Measurements from ENCODE around the gene BOC.

The BOC gene

DNA sequence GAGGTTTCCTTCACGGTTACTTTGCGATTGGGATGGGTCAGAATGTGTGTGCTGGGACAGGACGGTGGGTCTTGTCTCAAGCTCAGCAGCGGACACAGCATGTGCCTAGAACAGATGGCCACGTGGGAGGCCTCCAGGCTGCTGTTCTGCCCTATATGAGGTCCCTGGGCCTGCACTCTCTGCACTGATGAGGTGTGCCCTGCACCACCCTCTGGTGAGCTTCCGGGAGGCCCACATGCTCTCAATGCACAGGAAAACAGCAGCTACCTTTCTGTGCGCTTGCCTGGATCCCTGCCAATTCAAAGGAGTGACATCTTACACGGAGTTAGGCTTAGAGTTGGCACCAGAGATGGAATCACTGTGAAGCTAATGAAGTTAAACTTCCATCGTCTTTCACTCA is 59.8 kb downstream of the BOC start:
- DNase-seq, result peak; percentile 47

DNA sequence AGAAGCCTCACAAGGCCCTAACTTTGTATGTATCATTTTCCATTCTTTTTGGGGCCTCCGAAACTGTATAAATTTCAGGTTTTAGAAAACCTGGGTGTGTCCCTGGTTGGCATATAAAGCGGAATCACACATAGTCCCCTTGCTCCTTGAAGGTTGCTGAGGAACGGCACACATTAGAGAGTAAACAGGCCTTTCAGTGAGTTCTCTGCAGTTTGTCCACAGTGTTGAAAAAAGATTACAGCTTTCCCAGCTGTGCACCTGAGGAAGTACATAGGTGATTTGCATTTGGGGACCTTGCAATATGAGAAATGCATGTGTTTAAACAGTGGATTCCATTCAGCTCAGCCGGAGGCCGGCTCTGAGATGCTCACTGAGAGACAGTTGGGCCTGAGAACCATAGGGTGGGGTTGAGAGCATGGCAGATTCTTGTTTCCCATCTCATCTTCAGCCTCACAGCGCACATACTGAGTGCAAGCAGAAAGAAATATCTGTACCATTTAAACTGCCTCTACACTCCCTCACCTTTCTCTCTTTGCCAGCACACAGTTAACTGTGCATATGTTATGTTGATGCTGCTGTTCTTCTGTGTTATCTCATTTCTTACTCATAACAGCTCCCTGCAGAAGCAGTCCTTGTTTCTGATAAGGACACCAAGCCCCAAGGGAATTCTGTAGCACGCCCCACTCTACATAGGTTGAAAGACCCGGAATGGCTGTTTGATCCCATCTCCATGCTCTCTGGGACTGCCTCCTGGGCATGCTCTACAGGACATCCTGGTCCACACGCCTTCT is 60.4 kb downstream of the BOC start:
- DNase-seq, result no peak

DNA sequence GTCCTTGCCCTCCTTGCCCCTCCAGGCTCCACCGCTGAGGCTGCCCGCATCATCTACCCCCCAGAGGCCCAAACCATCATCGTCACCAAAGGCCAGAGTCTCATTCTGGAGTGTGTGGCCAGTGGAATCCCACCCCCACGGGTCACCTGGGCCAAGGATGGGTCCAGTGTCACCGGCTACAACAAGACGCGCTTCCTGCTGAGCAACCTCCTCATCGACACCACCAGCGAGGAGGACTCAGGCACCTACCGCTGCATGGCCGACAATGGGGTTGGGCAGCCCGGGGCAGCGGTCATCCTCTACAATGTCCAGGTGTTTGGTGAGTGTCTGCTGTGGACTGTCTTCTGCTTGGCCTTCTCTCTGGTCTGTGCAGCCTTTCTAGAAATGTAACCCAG is 61.0 kb downstream of the BOC start:
- no peak for DNase-seq

DNA sequence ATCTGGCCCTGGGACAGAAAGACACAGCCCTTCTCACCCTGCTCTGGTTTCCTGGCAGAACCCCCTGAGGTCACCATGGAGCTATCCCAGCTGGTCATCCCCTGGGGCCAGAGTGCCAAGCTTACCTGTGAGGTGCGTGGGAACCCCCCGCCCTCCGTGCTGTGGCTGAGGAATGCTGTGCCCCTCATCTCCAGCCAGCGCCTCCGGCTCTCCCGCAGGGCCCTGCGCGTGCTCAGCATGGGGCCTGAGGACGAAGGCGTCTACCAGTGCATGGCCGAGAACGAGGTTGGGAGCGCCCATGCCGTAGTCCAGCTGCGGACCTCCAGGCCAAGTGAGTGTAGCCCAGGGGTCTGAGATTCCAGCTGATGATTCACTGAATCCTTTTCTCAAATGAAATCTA is 61.7 kb downstream of the BOC start:
- no peak for DNase-seq

DNA sequence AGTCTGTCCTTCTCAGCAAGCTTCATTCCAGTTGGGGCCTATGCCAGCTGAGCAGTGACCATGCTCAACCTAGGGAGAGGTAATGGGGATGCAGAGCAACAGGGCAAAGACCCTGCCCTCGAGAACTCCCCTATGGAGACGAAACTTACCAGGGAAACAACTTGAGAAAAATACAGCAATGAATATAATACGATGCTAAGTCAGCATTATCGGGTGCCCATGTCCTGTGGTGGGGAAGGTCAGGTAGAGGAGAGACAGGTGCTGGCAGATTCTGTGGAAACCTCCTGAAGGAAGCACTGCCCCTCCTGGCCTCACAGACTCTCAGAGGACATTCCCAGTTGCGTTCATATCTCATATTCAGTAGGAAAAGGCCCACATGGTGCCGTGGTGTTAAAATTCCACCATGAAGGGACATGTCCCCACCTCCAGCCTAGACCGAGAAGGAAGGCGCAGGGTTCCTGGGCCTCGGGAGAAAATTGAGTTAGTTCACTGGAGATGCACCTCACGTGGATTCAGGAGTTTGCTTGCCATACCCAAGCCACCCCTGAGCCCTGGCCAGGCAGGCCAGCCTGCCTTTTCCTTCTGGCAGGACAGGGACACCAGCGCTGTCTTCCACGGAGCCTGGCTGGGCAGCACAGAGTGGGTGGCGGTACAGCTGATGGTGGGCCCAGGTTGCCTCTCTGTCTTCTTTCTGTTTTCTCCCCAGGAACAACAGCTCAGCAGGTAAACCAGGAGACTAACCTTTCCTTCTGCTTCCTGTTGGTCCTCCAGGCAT is 62.4 kb downstream of the BOC start:
- DNase-seq, result no peak

DNA sequence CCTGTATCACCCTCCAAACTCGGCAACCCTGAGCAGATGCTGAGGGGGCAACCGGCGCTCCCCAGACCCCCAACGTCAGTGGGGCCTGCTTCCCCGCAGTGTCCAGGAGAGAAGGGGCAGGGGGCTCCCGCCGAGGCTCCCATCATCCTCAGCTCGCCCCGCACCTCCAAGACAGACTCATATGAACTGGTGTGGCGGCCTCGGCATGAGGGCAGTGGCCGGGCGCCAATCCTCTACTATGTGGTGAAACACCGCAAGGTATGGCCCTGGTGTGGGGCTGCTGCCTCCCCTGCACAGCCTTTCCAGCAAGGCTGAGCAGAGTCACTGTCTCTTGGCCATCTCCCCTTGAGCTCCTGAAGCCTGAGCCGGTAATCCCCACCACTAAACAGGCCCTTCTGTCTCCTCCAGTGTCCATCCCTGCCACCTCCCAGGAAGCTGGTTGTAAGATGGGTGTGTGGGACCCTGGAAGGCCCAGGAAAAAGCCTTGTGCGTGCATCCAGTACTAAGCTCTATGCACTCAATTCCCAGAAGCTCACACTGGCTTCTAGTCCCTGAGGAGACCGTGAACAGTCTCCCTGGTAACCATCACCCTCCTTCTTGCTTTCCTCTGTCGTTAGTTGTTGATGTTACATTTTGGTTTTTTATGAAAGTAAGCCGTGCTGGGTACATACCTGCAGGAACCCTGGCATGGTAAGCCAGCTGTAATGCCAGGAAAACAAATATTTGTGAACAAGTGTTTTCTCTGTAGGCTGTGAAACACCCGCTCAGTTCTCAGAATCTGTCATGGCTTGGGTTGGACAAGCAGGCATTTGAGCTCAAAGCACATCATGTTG is 63.3 kb downstream of the BOC start:
- no peak for DNase-seq

DNA sequence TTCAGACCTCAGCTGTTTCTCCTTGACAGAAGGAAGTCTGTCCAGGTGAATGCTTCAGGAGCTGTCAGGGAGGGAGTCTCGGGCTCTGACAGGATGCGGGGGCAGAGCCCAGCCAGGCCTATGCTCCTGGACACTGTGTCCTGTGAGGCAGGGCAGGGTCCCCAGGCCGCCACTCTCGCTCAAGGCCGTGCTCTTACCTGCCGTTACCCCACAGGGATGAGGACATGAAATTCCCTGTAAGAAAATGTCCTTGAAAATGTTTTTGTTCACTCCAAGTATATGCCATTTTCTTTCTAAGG is 63.9 kb downstream of the BOC start:
- DNase-seq, result no peak

DNA sequence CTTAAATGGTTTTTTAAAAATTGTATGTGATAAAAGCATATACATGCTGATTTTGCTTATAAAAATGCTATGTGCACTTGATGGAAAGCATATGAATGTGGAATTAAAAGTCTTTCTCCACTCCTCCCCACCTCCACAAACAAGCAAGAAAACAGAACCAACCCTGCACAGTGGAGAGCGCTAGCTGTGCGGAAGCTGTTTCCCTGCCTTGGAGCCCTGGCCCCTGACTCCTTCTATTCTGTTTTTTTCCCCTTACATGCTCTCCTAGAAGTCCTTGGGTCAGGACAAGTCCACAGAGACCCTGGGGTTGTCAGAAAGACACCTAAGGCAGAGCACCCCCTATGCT is 64.2 kb downstream of the BOC start:
- DNase-seq, result no peak

DNA sequence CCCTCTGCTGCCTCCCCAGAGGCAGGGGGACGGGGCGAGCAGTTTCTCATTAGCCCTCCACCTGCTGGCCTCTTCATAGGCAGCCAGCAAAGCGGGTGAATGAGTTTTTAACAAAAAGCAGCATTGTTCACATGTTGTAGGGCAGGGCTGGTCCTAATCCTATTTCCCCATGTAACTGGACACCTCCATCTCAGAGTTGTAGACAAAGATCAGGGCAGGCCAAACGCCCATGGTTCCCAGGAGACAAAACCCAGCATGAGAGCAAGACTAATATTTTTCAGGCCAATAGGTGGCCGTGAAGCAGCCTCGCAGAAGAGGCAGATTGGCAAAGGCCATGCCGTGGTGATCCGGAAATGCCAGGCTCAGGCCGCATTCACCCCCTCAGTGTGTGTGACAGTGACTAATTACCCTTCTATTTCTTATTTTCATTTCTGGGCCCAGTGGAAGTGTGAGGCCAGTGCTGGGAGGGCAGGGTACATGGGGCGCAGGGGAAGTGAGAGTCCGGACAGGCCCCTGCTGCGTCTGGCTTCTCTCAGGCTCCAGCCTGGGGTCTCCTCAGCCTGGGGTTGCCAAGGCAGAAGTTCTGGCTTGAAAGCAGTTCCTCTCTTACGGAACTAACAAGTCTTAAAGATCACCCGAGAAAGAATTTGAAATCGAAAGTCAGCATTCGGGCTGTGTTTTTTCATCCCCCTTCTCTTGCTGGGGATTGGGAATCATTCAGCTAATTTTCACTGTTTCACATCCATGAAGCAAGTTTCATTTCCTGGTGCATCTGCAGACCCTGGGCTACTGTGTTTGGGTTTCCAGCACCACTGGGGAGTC is 64.8 kb downstream of the BOC start:
- DNase-seq, result no peak

DNA sequence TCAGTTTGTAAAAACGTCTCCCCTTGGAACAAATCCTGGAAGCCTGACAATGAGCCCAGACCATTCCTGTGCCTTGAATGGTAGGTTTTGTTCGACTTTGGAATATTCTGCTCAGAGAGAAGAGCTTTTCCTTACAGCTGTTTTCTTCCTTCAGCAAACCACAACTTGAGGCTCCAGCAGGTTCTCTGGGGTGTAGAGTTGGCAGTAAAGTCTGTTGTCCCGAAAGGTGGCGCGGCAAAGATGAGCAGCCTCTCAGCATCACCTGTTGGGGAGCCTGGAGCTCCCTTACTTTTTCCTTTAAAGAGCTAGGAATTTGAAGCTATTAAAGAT is 65.4 kb downstream of the BOC start:
- no peak for DNase-seq

DNA sequence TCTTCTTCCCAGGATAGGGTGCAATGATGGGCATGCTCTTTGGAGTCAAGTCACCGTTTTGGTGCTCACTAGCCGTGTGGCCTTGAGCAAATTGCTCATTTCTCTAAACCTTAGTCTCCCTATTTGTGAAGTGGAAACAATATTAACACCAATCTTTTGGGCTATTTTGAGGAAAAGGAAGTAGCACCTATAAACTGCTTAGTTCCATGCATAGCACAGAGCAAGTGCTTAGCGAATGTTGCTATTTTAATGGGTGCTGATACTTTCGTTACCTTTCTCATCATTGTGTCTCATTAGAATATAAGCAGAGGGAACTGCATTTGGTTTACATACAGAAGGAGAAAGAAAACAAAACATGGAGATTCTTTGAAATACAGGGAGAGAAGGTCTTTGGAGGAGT is 66.1 kb downstream of the BOC start:
- no peak for DNase-seq

DNA sequence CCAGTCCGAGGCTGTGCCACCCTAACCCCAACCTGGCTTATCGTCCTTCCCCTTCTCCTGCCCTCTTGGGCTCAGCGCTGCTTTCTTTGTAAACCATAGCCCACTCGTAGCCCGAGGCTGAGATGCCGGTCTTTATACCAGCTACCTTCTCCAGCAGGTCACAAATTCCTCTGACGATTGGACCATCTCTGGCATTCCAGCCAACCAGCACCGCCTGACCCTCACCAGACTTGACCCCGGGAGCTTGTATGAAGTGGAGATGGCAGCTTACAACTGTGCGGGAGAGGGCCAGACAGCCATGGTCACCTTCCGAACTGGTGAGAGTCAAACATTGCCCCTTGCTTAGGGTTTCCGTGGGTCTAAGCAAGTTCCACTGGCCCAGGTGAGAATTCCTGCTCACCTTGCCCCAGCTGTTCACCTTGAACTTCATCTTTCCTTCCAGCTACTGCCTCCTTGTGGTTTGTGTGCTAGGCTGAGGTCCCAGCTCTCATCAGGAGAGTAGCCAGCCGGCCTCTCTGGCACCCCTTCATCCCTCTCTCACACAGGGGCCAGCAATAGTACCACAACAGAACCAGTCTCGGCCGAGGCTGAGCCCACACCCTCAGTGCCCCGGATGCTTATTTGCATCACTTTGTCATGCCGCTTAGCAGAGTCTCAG is 66.7 kb downstream of the BOC start:
- DNase-seq, result no peak

DNA sequence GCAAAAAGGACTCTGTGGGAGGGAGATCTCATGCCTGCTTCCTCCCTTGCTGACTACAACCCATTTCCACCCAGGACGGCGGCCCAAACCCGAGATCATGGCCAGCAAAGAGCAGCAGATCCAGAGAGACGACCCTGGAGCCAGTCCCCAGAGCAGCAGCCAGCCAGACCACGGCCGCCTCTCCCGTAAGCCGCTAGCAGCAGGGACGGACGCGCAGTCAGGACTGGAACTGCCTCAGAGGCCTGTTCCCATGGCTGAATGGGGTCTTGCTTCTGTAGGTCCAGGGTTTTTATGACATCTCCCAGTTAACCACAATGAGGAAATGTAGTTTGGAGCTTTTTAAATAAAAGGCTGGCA is 67.2 kb downstream of the BOC start:
- DNase-seq, result no peak

DNA sequence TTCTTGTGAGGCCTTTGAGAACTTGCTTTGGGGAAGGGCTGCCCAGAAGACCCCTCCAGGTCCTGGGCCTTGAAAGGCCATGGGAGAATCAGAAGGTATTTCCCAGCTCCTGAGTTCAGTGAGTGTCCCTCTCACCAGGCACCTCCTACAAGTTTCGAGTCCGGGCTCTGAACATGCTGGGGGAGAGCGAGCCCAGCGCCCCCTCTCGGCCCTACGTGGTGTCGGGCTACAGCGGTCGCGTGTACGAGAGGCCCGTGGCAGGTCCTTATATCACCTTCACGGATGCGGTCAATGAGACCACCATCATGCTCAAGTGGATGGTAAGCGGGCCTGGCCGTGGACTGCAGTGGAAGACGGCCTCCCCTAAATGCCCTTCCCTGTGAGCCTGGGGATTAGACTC is 68.3 kb downstream of the BOC start:
- no peak for DNase-seq

DNA sequence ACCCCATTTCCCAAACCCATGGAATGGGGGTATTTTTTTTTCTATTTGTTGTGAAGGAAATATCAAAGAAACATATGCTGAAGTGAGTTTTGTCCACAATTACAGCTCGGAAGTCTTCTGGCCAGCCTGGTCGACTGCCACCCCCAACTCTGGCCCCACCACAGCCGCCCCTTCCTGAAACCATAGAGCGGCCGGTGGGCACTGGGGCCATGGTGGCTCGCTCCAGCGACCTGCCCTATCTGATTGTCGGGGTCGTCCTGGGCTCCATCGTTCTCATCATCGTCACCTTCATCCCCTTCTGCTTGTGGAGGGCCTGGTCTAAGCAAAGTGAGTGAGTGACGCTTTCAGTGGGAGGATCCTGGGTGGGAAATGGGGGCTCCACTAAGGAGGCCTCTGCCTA is 71.9 kb downstream of the BOC start:
- no peak for DNase-seq

DNA sequence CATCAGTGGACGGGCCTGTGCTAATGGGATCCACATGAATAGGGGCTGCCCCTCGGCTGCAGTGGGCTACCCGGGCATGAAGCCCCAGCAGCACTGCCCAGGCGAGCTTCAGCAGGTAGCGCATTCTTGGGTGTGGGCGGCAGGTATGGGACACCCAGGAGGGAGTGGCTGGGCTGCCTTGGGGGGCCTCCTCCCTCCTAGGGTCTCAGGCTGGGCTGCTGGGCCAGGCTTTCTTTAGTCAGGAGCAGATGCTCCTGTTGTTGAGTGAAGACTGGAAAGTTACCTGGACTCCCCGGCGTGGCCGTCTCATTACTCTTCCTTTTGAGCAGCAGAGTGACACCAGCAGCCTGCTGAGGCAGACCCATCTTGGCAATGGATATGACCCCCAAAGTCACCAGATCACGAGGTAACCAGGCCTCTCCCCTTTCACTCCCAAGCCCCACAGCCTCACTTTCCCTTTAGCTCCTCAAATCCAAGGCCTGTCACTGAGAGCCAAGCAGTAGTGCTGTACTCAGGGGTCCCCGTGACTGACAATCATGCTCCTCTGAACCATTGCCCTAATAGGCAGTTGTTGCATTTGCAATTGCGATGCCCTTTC is 73.2 kb downstream of the BOC start:
- DNase-seq, result no peak

DNA sequence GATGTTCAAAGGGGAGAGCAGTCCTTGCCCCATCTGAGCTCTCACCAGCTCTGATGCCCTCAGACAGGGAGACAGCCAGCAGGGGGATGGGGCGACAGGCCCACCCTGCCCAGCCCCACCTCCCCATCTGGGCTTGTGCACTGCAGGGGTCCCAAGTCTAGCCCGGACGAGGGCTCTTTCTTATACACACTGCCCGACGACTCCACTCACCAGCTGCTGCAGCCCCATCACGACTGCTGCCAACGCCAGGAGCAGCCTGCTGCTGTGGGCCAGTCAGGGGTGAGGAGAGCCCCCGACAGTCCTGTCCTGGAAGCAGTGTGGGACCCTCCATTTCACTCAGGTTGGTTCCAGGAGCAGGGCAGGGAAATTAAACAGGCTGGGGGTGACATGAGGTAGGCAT is 73.9 kb downstream of the BOC start:
- peak; percentile 37 for DNase-seq

DNA sequence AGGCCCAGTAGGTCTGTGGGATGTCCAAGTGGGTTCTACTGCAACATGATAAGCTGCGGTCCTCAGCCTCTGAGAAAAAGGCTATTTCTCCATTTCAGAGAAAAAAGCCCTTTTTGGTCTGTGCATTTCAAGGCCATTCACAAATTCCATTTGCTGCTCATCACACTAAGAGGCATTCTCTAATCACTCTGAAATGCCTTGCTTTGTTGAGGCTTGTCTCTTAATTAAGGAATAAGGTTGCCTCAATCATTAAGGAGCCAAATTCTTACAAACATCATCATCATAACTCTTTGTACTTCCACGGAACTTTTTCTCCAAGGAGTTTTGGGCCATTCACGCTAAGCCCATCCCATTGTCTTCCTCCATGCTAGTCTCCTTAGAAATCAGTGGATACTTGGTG is 74.4 kb downstream of the BOC start:
- no peak for DNase-seq

DNA sequence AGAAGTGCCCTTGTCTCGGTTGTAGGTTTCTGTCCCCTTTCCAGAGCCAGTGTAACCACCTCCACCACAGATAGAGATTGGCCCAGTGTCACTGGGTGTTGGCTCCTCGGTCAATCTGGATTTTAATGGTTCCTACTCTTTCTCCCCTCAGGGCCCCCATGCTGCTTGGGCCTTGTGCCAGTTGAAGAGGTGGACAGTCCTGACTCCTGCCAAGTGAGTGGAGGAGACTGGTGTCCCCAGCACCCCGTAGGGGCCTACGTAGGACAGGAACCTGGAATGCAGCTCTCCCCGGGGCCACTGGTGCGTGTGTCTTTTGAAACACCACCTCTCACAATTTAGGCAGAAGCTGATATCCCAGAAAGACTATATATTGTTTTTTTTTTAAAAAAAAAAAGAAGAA is 75.2 kb downstream of the BOC start:
- DNase-seq, result no peak

DNA sequence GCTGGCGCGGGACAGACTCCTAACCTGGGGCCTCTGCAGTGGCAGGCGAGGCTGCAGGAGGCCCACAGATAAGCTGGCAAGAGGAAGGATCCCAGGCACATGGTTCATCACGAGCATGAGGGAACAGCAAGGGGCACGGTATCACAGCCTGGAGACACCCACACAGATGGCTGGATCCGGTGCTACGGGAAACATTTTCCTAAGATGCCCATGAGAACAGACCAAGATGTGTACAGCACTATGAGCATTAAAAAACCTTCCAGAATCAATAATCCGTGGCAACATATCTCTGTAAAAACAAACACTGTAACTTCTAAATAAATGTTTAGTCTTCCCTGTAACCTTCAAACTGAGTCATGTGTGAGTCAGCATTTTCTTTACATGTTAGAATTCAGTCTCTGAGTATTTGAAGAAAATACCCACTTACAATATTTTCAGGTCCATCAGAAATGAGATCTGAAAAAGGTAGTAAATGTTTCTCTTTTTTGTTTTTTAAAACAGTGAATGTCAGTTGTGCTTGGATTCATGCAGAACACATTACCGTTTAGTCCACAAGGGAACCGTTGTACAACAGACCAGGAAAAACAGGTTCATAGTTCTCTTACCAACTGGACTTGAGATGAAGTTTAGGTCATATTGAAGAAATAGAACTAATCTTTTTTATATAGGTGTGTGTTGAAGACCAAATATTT is 75.9 kb downstream of the BOC start:
- peak; percentile 33 for DNase-seq

DNA sequence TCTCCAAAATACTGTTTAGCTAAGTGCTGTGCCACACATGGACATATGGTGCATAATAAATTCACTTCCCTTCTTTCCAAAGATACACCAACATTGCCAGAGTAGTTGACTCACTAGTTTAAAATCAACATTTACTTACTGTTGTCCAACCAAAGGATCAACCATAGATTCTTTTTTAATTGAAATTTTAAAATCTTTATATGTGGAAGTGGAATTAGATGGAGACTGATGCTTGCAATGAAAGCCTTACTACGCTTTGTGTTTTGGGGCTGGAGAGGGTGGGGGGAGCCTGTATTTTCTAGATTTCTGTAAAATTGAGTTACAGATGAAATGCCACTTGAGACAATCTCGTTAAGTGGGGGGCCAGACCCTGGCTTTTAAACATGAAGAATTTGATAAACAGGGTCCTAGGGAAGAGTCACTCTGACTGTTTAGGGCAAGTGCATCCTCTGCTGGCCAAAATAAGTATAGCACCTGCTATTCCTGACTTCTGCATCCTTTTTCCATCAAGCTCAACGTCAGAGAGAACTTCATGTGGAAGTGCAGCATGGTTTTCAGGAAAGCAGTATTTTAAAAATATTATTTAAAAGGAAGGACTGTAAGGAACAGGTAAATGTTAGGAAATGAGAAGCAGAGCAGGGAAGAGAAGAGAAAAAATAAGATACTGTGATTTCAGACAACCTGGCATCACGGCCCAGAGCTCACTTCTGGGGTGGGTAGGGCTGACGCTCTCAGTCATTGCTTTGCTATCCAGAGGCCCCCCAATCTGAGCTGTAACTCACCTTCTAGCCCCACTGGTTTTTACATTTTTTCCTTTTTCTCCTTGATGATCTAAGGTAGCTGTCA is 76.7 kb downstream of the BOC start:
- peak; percentile 96 for DNase-seq

Measured in NCI-H1694 (cell line).